Liver (tissue), 9 donors: ENCODE measurements around the gene MRC1. TPM values are rescaled to one million over a fixed set of nuclear protein-coding genes. Genes with fewer than 3 reads are reported as not detected.

Experiments used
- DNase-seq: peaks from one replicate; pipeline ENCODE4 v3.0.0-alpha.2; 2017; ENCODE audit warnings: low spot score
- H3K27ac ChIP-seq, 2 donors: one replicate each; pipeline ENCODE4 v1.7.0; 2013; ENCODE audit warnings: inconsistent platforms in 2 of 2, low read length in 2 of 2, control low read depth in 1 of 2, low read depth in 1 of 2, mild to moderate bottlenecking in 1 of 2
- H3K27me3 ChIP-seq, 4 donors: one replicate each; pipeline versions ENCODE4 v1.6.1 to v1.7.0; 2013; ENCODE audit warnings: low read length in 3 of 4, inconsistent platforms in 1 of 4, mild to moderate bottlenecking in 1 of 4, moderate library complexity in 1 of 4; ENCODE audit not compliant: control insufficient read depth in 4 of 4, insufficient read depth in 4 of 4
- H3K36me3 ChIP-seq, 4 donors: one replicate each; pipeline versions ENCODE4 v1.6.1 to v1.7.0; 2013; ENCODE audit warnings: low read length in 3 of 4, mild to moderate bottlenecking in 3 of 4, low read depth in 1 of 4, moderate library complexity in 1 of 4; ENCODE audit not compliant: control insufficient read depth in 4 of 4, insufficient read depth in 3 of 4
- H3K4me1 ChIP-seq, 4 donors: one replicate each; pipeline versions ENCODE4 v1.6.1 to v1.7.0; 2013; ENCODE audit warnings: low read length in 3 of 4, mild to moderate bottlenecking in 3 of 4, moderate library complexity in 1 of 4; ENCODE audit not compliant: control insufficient read depth in 4 of 4, insufficient read depth in 4 of 4
- H3K4me3 ChIP-seq, 3 donors: one replicate each; pipeline versions ENCODE4 v1.6.1 to v1.7.0; 2013; ENCODE audit warnings: low read length in 3 of 3, control low read depth in 1 of 3, low read depth in 1 of 3, mild to moderate bottlenecking in 1 of 3
- H3K9ac ChIP-seq, 2 donors: one replicate each; pipeline ENCODE4 v1.7.0; 2013; ENCODE audit warnings: low read length in 2 of 2, mild to moderate bottlenecking in 2 of 2, moderate library complexity in 2 of 2, control low read depth in 1 of 2, low read depth in 1 of 2
- H3K9me3 ChIP-seq, 4 donors: one replicate each; pipeline versions ENCODE4 v1.6.1 to v1.7.0; 2013; ENCODE audit warnings: low read length in 3 of 4; ENCODE audit not compliant: control insufficient read depth in 4 of 4
- ATF3 ChIP-seq: IDR thresholded peaks from 2 replicates; pipeline ENCODE4 v1.6.1; 2016; ENCODE audit warnings: antibody characterized with exemption
- CTCF ChIP-seq: fragments of 150-350 bp; IDR thresholded peaks from 2 replicates; pipeline ENCODE4 v1.5.1; 2017; ENCODE audit warnings: improper control_type of control experiment, low read depth, low read length; ENCODE audit not compliant: missing input control
- EGR1 ChIP-seq, 2 donors: IDR thresholded peaks; 2 replicates each; pipeline ENCODE4 v1.6.1; 2016 to 2018; ENCODE audit warnings: antibody characterized with exemption in 2 of 2, low read depth in 2 of 2
- FOXA1 ChIP-seq: IDR thresholded peaks from 2 replicates; pipeline ENCODE4 v1.6.1; 2016; ENCODE audit warnings: antibody characterized with exemption
- HNF4A ChIP-seq, 2 donors: conservative IDR thresholded peaks; 2 replicates each; pipeline ENCODE4 v1.6.1; 2016; ENCODE audit warnings: antibody characterized with exemption in 2 of 2, mild to moderate bottlenecking in 2 of 2
- HNF4G ChIP-seq: IDR thresholded peaks from 2 replicates; pipeline ENCODE4 v1.6.1; 2016; ENCODE audit warnings: antibody characterized with exemption
- JUND ChIP-seq, 2 donors: IDR thresholded peaks; 2 replicates each; pipeline ENCODE4 v1.6.1; 2016; ENCODE audit warnings: antibody characterized with exemption in 2 of 2
- MAX ChIP-seq: IDR thresholded peaks from 2 replicates; pipeline ENCODE4 v1.6.1; 2016; ENCODE audit warnings: antibody characterized with exemption
- NR2F2 ChIP-seq: IDR thresholded peaks from 2 replicates; pipeline ENCODE4 v1.6.1; 2016; ENCODE audit warnings: antibody characterized with exemption
- RAD21 ChIP-seq, 2 donors: IDR thresholded peaks; 2 replicates each; pipeline ENCODE4 v1.6.1; 2016; ENCODE audit warnings: antibody characterized with exemption in 2 of 2, mild to moderate bottlenecking in 2 of 2
- REST ChIP-seq: IDR thresholded peaks from 2 replicates; pipeline ENCODE4 v1.6.1; 2016; ENCODE audit warnings: antibody characterized with exemption, mild to moderate bottlenecking
- RXRA ChIP-seq, 2 donors: IDR thresholded peaks; 2 replicates each; pipeline ENCODE4 v1.6.1; 2017 to 2018; ENCODE audit warnings: antibody characterized with exemption in 2 of 2, mild to moderate bottlenecking in 1 of 2
- SP1 ChIP-seq: IDR thresholded peaks from 2 replicates; pipeline ENCODE4 v1.6.1; 2018; ENCODE audit warnings: antibody characterized with exemption, mild to moderate bottlenecking
- TAF1 ChIP-seq: conservative IDR thresholded peaks from 2 replicates; pipeline ENCODE4 v1.6.1; 2016; ENCODE audit warnings: antibody characterized with exemption, mild to moderate bottlenecking
- YY1 ChIP-seq: IDR thresholded peaks from 2 replicates; pipeline ENCODE4 v1.6.1; 2016; ENCODE audit warnings: antibody characterized with exemption, mild to moderate bottlenecking
- ZBTB33 ChIP-seq: IDR thresholded peaks from 2 replicates; pipeline ENCODE4 v1.6.1; 2016; ENCODE audit warnings: antibody characterized with exemption
- WGBS: extraction: QIAGEN DNeasy Blood & Tissue Kit; methylation state at CpG from one replicate; pipeline ENCODE4 v1.1.7; 2013; 5-methylcytosine and 5-hydroxymethylcytosine counted together
- polyA plus RNA-seq, 2 donors: library from polyadenylated mRNA; stranded (reverse) in 1 of 2; unstranded in 1 of 2; fragments of 200-250 nt in 1 of 2; fragments of >200 nt in 1 of 2; fragmentation: Nextera tagmentation in 1 of 2; extraction: Ambion mirVana in 1 of 2; gene quantifications; one replicate each; pipeline versions ENCODE4 v1.2.1 to v1.2.3, GENCODE V29; 2013 to 2015
- total RNA-seq, 2 donors: library from RNA; depleted of rRNA; stranded (reverse); fragments of >200 nt; gene quantifications; one replicate each; pipeline ENCODE4 v1.2.3, GENCODE V29; 2014
- donor health status: healthy.
- donor health status: healthy.
- donor health status: healthy.
- donor health status: healthy.
- donor health status: healthy.

Gene MRC1
- total and polyA plus RNA-seq, 4 donors = 9.2 to 47.0 (median 34.1) TPM

GRCh38 chr10:17921378-17921777 lies 112.2 kb downstream of the MRC1 start:
- Histone ChIP-seq H3K36me3 (no peaks in the 10 kb centered on the region), H3K27ac (no peak overlapping the region), H3K9ac (no peak overlapping the region), H3K27me3 (no peaks in the 10 kb centered on the region), H3K9me3 (peaks cover 0 to 3% (median 1%) of the 10 kb centered on the region in 4 donors), H3K4me3 (no peak overlapping the region), H3K4me1 (no peaks in the 10 kb centered on the region)
- DNase-seq = no peak
- TF ChIP-seq EGR1 (IDR thresholded peaks at IDR 0.05; ENCODE audit: low read depth in 2 of 2) = no peak
- no peak for TF ChIP-seq JUND (IDR thresholded peaks at IDR 0.05)
- no peak for TF ChIP-seq SP1
- no peak for TF ChIP-seq ATF3
- no peak for TF ChIP-seq MAX
- no peak for TF ChIP-seq FOXA1
- no peak for TF ChIP-seq ZBTB33
- no peak for TF ChIP-seq CTCF
- no peak for TF ChIP-seq NR2F2
- TF ChIP-seq TAF1 = no peak
- no peak for TF ChIP-seq RXRA (IDR thresholded peaks at IDR 0.05)
- no peak for TF ChIP-seq REST
- TF ChIP-seq YY1 = no peak
- no peak for TF ChIP-seq RAD21 (IDR thresholded peaks at IDR 0.05)
- no peak for TF ChIP-seq HNF4A (conservative IDR thresholded peaks at IDR 0.05)
- 75% methylated on average over 3 of the region's 3 CpGs for WGBS

GRCh38 chr10:17923728-17924127 lies 114.6 kb downstream of the MRC1 start:
- TF ChIP-seq HNF4G (no peak), NR2F2 (no peak), YY1 (no peak)
- WGBS = 63% methylated on average over 4 of the region's 4 CpGs
- H3K36me3 ChIP-seq = no peaks in the 10 kb centered on the region
- H3K4me1 ChIP-seq = no peaks in the 10 kb centered on the region
- H3K9me3 ChIP-seq = peaks cover 0 to 3% (median under 1%) of the 10 kb centered on the region in 4 donors
- H3K4me3 ChIP-seq = no peak overlapping the region
- H3K27me3 ChIP-seq = no peaks in the 10 kb centered on the region
- no peak overlapping the region for H3K9ac ChIP-seq
- no peak for DNase-seq
- H3K27ac ChIP-seq = no peak overlapping the region
